HL-60 (cell line): Measurements from ENCODE around the gene TTC24.

Experiments used
- DNase-seq, 2 experiments: peaks; one replicate each; pipeline ENCODE4 v3.0.0-alpha.2; 2010 to 2020; ENCODE audit warnings: low read depth in 1 of 2, low spot score in 1 of 2
- H3K27ac ChIP-seq: fragments of 250-450 bp; sonication (Bioruptor Pico); replicated peaks from 2 replicates; pipeline ENCODE4 v1.5.1; 2020; ENCODE audit warnings: mild to moderate bottlenecking, moderate library complexity
- H3K27me3 ChIP-seq: fragments of 250-450 bp; sonication (Bioruptor Pico); 2 replicates; pipeline ENCODE4 v1.5.1; 2021; ENCODE audit warnings: mild to moderate bottlenecking, moderate library complexity; ENCODE audit not compliant: insufficient read depth, poor library complexity, severe bottlenecking
- H3K4me3 ChIP-seq: replicated peaks from 2 replicates; pipeline ENCODE4 v1.5.1; 2011; ENCODE audit warnings: mild to moderate bottlenecking, control low read depth, low read length; ENCODE audit not compliant: insufficient read depth
- GABPA ChIP-seq: IDR thresholded peaks from 2 replicates; pipeline ENCODE4 v1.6.1; 2012; ENCODE audit warnings: low read depth
- POLR2AphosphoS5 ChIP-seq: IDR thresholded peaks from 2 replicates; pipeline ENCODE4 v1.6.1; 2012; ENCODE audit warnings: low read depth
- SPI1 ChIP-seq: IDR thresholded peaks from 2 replicates; pipeline ENCODE4 v1.6.1; 2012; ENCODE audit warnings: low read depth, mild to moderate bottlenecking, borderline replicate concordance
- TF ChIP-seq, protein P1 (sequence below): IDR thresholded peaks from one replicate; pipeline ENCODE4 v1.5.1; 2011; ENCODE audit warnings: low read length, control low read depth, inconsistent platforms; ENCODE audit not compliant: insufficient read depth
- TF ChIP-seq, protein P2 (sequence below): IDR thresholded peaks from 2 replicates; pipeline ENCODE4 v1.6.1; 2012; ENCODE audit warnings: low read depth; ENCODE audit not compliant: insufficient replicate concordance

The TTC24 gene

DNA sequence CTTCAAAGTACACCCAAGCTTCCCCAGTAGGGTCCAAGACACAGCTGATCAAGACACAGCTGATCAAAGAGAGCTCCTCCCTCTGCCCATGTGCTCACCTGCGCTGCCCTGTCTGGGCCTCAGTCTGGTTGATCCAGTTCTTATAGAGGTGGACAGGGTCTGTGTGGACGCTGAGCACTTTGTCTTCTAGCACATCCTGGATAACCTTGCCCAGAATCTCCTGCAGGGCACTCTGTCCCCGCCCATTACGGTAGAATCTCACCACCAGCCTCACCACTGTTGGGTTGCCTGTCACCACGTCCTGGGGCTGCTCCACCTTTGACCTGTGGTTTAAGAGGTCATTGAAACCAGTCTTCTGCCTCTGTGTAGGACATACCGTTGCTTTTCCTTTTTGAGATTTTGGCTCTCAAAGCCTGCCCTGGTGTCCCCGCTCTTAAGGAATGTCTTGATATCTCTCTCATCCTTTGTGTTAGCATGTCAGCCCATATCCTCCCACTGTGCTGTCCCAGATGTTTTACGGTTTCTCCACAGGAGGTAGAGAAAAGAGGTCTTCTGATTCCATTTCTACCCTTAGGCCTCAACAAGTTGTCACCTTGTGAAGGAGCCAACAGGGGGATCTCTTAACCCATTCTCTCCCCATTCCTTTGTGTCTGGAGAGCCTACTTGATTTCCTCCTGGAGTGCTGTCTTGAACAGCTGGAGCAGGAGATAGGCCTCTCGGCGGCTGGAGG is 40.6 kb upstream of the TTC24 start:
- H3K27me3 ChIP-seq = no peaks in the 10 kb centered on the region
- DNase-seq = no peak
- H3K4me3 ChIP-seq = no peak overlapping the region
- no peak for TF ChIP-seq GABPA
- TF ChIP-seq, protein P1, sequence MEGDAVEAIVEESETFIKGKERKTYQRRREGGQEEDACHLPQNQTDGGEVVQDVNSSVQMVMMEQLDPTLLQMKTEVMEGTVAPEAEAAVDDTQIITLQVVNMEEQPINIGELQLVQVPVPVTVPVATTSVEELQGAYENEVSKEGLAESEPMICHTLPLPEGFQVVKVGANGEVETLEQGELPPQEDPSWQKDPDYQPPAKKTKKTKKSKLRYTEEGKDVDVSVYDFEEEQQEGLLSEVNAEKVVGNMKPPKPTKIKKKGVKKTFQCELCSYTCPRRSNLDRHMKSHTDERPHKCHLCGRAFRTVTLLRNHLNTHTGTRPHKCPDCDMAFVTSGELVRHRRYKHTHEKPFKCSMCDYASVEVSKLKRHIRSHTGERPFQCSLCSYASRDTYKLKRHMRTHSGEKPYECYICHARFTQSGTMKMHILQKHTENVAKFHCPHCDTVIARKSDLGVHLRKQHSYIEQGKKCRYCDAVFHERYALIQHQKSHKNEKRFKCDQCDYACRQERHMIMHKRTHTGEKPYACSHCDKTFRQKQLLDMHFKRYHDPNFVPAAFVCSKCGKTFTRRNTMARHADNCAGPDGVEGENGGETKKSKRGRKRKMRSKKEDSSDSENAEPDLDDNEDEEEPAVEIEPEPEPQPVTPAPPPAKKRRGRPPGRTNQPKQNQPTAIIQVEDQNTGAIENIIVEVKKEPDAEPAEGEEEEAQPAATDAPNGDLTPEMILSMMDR = no peak
- TF ChIP-seq, protein P2, sequence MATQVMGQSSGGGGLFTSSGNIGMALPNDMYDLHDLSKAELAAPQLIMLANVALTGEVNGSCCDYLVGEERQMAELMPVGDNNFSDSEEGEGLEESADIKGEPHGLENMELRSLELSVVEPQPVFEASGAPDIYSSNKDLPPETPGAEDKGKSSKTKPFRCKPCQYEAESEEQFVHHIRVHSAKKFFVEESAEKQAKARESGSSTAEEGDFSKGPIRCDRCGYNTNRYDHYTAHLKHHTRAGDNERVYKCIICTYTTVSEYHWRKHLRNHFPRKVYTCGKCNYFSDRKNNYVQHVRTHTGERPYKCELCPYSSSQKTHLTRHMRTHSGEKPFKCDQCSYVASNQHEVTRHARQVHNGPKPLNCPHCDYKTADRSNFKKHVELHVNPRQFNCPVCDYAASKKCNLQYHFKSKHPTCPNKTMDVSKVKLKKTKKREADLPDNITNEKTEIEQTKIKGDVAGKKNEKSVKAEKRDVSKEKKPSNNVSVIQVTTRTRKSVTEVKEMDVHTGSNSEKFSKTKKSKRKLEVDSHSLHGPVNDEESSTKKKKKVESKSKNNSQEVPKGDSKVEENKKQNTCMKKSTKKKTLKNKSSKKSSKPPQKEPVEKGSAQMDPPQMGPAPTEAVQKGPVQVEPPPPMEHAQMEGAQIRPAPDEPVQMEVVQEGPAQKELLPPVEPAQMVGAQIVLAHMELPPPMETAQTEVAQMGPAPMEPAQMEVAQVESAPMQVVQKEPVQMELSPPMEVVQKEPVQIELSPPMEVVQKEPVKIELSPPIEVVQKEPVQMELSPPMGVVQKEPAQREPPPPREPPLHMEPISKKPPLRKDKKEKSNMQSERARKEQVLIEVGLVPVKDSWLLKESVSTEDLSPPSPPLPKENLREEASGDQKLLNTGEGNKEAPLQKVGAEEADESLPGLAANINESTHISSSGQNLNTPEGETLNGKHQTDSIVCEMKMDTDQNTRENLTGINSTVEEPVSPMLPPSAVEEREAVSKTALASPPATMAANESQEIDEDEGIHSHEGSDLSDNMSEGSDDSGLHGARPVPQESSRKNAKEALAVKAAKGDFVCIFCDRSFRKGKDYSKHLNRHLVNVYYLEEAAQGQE = no peak
- no peak for TF ChIP-seq POLR2AphosphoS5
- TF ChIP-seq SPI1 = no peak
- H3K27ac ChIP-seq = no peak overlapping the region

DNA sequence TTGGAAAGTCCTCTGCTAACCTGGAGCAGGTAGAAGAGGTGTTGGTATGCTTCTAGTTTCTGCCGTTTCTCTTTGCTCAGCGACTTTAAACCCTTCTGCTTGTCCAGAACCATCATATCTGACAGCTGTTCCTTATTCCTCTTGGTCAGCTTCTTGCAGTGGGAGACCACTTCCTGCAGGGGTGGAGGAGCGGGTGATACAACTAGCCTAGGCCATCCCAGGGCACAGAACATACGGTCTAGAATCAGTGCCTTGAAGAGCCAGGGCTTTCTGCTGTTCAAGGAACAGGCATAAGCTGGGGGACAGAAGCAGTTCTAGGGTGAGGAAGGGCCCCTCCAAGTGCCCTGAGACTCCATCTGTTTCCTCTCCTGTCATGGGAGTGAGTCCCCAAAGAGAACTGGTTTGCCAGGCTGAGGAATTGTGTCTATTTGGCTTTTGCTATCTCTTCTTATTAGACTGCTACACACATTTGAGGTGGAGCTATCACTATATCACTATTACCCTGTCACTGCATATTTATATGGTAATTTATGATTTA is 39.6 kb upstream of the TTC24 start:
- Histone ChIP-seq H3K4me3 (no peak overlapping the region), H3K27ac (no peak overlapping the region), H3K27me3 (no peaks in the 10 kb centered on the region)
- no peak for DNase-seq
- TF ChIP-seq, protein P2 = no peak
- TF ChIP-seq GABPA (no peak), SPI1 (no peak), POLR2AphosphoS5 (no peak)
- TF ChIP-seq, protein P1 = no peak

DNA sequence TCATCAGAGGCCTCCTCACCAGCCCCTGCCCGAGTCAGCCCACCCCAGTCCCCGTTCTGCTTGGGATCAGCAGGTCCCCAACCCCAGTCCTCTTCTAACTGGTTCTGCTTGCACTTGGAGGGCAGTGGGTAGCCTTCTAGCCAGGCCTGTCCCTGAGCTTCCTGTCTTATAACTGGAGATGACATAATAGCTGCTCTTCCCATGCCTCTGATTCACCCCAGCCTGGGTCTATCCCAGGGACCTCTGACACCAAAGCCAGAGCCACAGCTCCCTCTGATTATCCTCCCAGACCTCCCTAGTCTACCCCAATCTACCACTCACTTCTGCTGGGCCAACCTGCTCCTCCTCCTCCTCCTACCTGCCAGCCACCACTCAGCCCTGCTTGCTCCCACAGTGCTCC is 38.6 kb upstream of the TTC24 start:
- DNase-seq = no peak
- TF ChIP-seq, protein P1 = no peak
- no peak for TF ChIP-seq SPI1
- TF ChIP-seq POLR2AphosphoS5 = no peak
- TF ChIP-seq GABPA = no peak
- TF ChIP-seq, protein P2 = no peak
- no peak overlapping the region for H3K4me3 ChIP-seq
- H3K27me3 ChIP-seq = no peaks in the 10 kb centered on the region
- no peak overlapping the region for H3K27ac ChIP-seq
